Measurements from ENCODE around the gene CAPRIN1. TPM values are rescaled to one million over a fixed set of nuclear protein-coding genes. Genes with fewer than 3 reads are reported as not detected.
"Not testable (repeated sequence)": the region's sequence is repeated elsewhere in the genome, so short reads cannot be mapped to it uniquely, and the experiment has no call there.

CAPRIN1 gene
- total and polyA plus RNA-seq, 2 experiments from 2014 or later = 127 to 176 TPM

DNA sequence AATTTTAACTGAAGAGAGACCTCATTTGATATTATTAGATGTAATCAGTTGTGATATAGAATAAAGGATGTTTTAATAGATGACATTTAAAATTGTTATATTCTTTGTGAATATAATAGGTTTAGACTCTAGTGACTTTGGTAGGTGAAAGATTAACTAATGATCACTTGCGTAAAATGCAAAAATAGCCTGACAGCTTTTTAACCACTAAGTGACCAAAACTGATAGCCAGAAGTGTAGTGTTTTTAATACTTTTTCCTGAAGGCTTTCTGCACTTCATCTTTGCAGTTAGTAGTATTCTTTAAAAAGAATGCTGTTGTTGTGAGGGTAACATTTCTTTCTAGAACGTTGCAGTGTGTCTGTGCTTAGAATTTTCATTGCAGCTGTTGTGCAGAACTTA is 5.1 kb downstream of the CAPRIN1 start:
- Histone ChIP-seq H3K27me3 (replicated peaks; ENCODE audit: insufficient read depth) (no peaks in the 10 kb centered on the region), H3K4me1 (ENCODE audit: insufficient read depth) (peaks cover 33% of the 10 kb centered on the region), H3K27ac (no peak overlapping the region), H3K4me3 (peak overlapping the region; percentile 31), H3F3A (ENCODE audit: insufficient read depth) (peaks cover 27% of the 10 kb centered on the region; the same call in 1 of the 2 replicates), H3K9me3 (ENCODE audit: low read depth) (no peaks in the 10 kb centered on the region), H4K20me1 (ENCODE audit: insufficient read depth) (peaks cover 18% of the 10 kb centered on the region; the same call in 1 of the 2 replicates), H3K4me2 (ENCODE audit: unreplicated experiment) (peak overlapping the region; percentile 38), H3K79me2 (ENCODE audit: insufficient read depth) (peaks cover 95% of the 10 kb centered on the region), H2AFZ (no peak overlapping the region), H3K9me2 (ENCODE audit: insufficient read depth) (no peaks in the 10 kb centered on the region), H3K9ac (0 out of 2 replicates have a peak overlapping the region, but pooled peaks have one; percentile 7), H3K36me3 (ENCODE audit: low read depth) (peaks cover 30% of the 10 kb centered on the region)
- WGBS, 2 experiments (ENCODE audit: low coverage in 1 of 2, low lambda C conversion rate in 2 of 2, missing lambda C conversion rate in 2 of 2) = 47% methylated on average over 2 of the region's 2 CpGs
- TF ChIP-seq EZH2 (IDR thresholded peaks at IDR 0.05; ENCODE audit: insufficient read depth, poor library complexity, severe bottlenecking) = no peak
- TF ChIP-seq EZH2phosphoT487 (IDR thresholded peaks at IDR 0.05; ENCODE audit: insufficient read depth, low read depth) = no peak
- in situ Hi-C loops (cut with MboI) = no loop called here
- DNase-seq = no peak

DNA sequence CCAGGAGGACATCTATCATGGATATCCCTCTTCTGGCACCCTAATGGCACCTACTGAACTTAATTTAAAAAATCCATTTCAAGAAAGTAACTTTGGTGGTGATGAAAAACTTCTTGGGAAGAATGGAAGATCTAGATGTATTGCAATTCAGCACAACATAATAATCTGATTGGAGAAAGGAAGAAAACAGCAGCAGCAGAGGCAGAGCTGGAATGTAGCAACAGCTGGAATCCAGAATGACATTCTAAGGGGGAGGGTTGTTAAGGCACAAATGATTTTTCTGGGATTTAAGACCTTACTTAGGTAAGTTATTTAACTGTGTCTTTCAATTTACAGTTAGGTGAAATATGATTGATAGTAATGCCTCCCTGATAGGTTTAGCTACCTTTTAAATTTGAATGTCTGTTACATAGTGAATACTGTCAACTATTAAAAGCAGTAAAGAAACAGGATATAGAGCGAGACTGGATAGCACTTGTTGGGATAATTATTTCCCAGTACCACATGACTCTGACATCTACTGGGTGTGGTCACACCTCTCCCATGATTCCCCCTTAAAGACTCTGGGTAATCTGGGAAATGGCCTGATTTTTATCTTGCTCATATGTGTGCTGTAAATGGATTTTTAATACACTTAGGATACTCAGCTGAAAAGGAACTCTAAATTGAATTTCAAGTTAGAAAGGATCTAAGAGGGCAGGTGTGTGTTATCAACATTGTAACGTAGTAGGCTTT is 11.7 kb downstream of the CAPRIN1 start:
- H3K9me2 ChIP-seq (ENCODE audit: insufficient read depth) = no peaks in the 10 kb centered on the region
- H3K9ac ChIP-seq = no peak overlapping the region
- peak; percentile 24 for DNase-seq
- no peak overlapping the region for H3K4me3 ChIP-seq
- peaks cover 9% of the 10 kb centered on the region for H3K4me1 ChIP-seq (ENCODE audit: insufficient read depth)
- H3K27me3 ChIP-seq (replicated peaks; ENCODE audit: insufficient read depth) = no peaks in the 10 kb centered on the region
- H3K79me2 ChIP-seq (ENCODE audit: insufficient read depth) = peaks cover 100% of the 10 kb centered on the region
- WGBS, 2 experiments (ENCODE audit: low coverage in 1 of 2, low lambda C conversion rate in 2 of 2, missing lambda C conversion rate in 2 of 2) = 71 to 78% methylated on average over 2 of the region's 2 CpGs
- peaks cover 18% of the 10 kb centered on the region for H3K36me3 ChIP-seq (ENCODE audit: low read depth)
- H3K27ac ChIP-seq = peak overlapping the region; percentile 9; the same call in 1 of the 2 replicates
- no peak overlapping the region for H2AFZ ChIP-seq
- peaks cover 18% of the 10 kb centered on the region for H3F3A ChIP-seq (ENCODE audit: insufficient read depth)
- H4K20me1 ChIP-seq (ENCODE audit: insufficient read depth) = peaks cover 22% of the 10 kb centered on the region; the same call in 1 of the 2 replicates
- no peaks in the 10 kb centered on the region for H3K9me3 ChIP-seq (ENCODE audit: low read depth)
- TF ChIP-seq EZH2phosphoT487 (IDR thresholded peaks at IDR 0.05; ENCODE audit: insufficient read depth, low read depth) = no peak
- TF ChIP-seq EZH2 (IDR thresholded peaks at IDR 0.05; ENCODE audit: insufficient read depth, poor library complexity, severe bottlenecking) = no peak
- H3K4me2 ChIP-seq (ENCODE audit: unreplicated experiment) = no peak overlapping the region
- in situ Hi-C loops (cut with MboI) = no loop called here

DNA sequence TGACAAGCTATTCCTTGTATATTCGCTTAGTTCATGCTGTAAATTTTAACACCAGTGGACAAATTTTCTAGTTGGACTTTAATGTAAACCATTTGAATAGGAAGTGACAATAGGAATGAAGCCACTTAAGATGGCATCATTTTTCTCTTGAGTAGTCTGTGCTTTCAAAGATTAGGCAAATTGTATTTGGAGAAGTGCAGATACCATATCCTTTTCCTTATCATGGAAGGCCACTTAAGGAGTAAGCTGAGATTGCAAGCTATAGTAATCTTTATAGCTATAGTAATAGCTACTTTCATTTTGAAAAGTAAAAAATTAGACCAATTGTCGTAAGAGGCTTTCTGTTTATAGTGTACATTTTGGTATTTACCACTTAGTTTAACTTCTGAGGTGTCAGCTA is 12.8 kb downstream of the CAPRIN1 start:
- TF ChIP-seq EZH2phosphoT487 (IDR thresholded peaks at IDR 0.05; ENCODE audit: insufficient read depth, low read depth) = no peak
- no peak for TF ChIP-seq EZH2 (IDR thresholded peaks at IDR 0.05; ENCODE audit: insufficient read depth, poor library complexity, severe bottlenecking)
- Histone ChIP-seq H3K4me3 (no peak overlapping the region), H3K27me3 (replicated peaks; ENCODE audit: insufficient read depth) (no peaks in the 10 kb centered on the region), H2AFZ (no peak overlapping the region), H3K9me3 (ENCODE audit: low read depth) (no peaks in the 10 kb centered on the region), H3K9ac (no peak overlapping the region), H3K36me3 (ENCODE audit: low read depth) (peaks cover 18% of the 10 kb centered on the region), H3K27ac (no peak overlapping the region), H4K20me1 (ENCODE audit: insufficient read depth) (peaks cover 24% of the 10 kb centered on the region; the same call in 1 of the 2 replicates), H3K79me2 (ENCODE audit: insufficient read depth) (peaks cover 100% of the 10 kb centered on the region), H3K4me2 (ENCODE audit: unreplicated experiment) (no peak overlapping the region), H3F3A (ENCODE audit: insufficient read depth) (peaks cover 21% of the 10 kb centered on the region), H3K9me2 (ENCODE audit: insufficient read depth) (no peaks in the 10 kb centered on the region), H3K4me1 (ENCODE audit: insufficient read depth) (peaks cover 9% of the 10 kb centered on the region)
- no peak for DNase-seq
- WGBS, 2 experiments (ENCODE audit: low coverage in 1 of 2, low lambda C conversion rate in 2 of 2, missing lambda C conversion rate in 2 of 2) = 95 to 99% methylated on average over 2 of the region's 2 CpGs
- in situ Hi-C loops (cut with MboI) = no loop called here

DNA sequence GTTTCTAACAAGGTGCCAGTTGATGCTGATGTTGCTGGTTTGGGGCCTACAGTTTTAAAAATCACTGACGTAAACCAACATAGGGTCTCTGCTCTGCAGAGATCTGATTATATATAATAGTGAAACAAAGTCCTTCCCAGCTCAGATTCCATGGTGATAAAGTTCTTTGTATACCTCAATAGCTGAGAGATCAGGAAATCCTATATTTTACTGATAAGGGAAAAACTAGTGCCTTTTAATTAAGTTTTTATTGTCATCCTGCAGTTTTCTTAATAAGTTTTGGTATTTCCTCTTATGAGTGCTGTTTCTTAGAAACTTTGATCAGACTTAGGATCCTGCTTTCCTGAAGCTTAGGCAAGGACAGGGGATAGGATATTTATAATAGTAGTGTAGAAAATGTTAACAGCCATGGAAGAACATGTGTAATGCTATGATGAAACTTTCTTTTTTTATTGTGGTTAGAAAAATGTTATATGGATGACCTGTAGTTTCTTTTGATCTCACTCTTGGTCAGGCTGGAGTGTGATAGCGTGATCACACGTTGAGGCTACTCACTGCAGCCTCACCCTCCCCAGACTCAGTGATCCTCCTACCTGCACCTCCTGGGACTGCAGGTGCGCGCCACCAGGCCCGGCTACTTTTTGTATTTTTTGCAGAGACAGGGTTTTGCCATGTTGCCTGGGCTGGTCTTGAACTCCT is 14.1 kb downstream of the CAPRIN1 start:
- Histone ChIP-seq H4K20me1 (ENCODE audit: insufficient read depth) (peaks cover 32% of the 10 kb centered on the region; the same call in 1 of the 2 replicates), H3K36me3 (ENCODE audit: low read depth) (peaks cover 13% of the 10 kb centered on the region)

DNA sequence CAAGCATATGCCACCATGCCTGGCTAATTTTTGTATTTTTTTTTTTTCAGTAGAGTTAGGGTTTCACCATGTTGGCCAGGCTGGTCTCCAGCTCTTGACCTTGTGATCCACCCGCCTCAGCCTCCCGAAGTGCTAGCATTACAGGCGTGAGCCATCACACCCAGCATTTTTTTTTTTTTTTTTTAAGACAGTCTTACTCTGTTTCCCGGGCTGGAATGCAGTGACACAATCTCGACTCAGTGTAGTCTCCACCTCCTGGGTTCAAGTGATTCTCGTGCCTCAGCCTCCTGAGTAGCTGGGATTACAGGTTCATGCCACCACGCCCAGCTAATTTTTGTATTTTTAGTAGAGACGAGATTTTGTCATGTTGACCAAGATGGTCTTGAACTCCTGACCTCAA is 15.2 kb downstream of the CAPRIN1 start:
- Histone ChIP-seq H3K36me3 (ENCODE audit: low read depth) (peaks cover 12% of the 10 kb centered on the region), H3K79me2 (ENCODE audit: insufficient read depth) (peaks cover 100% of the 10 kb centered on the region), H3F3A (ENCODE audit: insufficient read depth) (peaks cover 26% of the 10 kb centered on the region), H4K20me1 (ENCODE audit: insufficient read depth) (peaks cover 38% of the 10 kb centered on the region; the same call in 1 of the 2 replicates)
- WGBS, 2 experiments (ENCODE audit: low coverage in 1 of 2, low lambda C conversion rate in 2 of 2, missing lambda C conversion rate in 2 of 2) = 60 to 66% methylated on average over 5 to 8 of the region's 8 CpGs
- DNase-seq; H3K27me3 ChIP-seq (replicated peaks; ENCODE audit: insufficient read depth); H3K9me2 ChIP-seq (ENCODE audit: insufficient read depth); H3K4me3 ChIP-seq; in situ Hi-C loops (cut with MboI); H2AFZ ChIP-seq; H3K9ac ChIP-seq; H3K4me1 ChIP-seq (ENCODE audit: insufficient read depth); H3K9me3 ChIP-seq (ENCODE audit: low read depth); H3K4me2 ChIP-seq (ENCODE audit: unreplicated experiment); H3K27ac ChIP-seq: not testable (repeated sequence)

More for the DNA sequence above, 14.1 kb downstream of the CAPRIN1 start:
- Histone ChIP-seq H3K27me3 (replicated peaks; ENCODE audit: insufficient read depth) (no peaks in the 10 kb centered on the region), H3K9me3 (ENCODE audit: low read depth) (no peaks in the 10 kb centered on the region), H3K4me3 (no peak overlapping the region), H3K4me1 (ENCODE audit: insufficient read depth) (peaks cover 9% of the 10 kb centered on the region), H3F3A (ENCODE audit: insufficient read depth) (peaks cover 21% of the 10 kb centered on the region), H3K9ac (no peak overlapping the region), H3K79me2 (ENCODE audit: insufficient read depth) (peaks cover 100% of the 10 kb centered on the region), H3K27ac (no peak overlapping the region), H2AFZ (no peak overlapping the region), H3K9me2 (ENCODE audit: insufficient read depth) (no peaks in the 10 kb centered on the region), H3K4me2 (ENCODE audit: unreplicated experiment) (no peak overlapping the region)
- in situ Hi-C loops (cut with MboI) = no loop called here
- no peak for TF ChIP-seq EZH2 (IDR thresholded peaks at IDR 0.05; ENCODE audit: insufficient read depth, poor library complexity, severe bottlenecking)
- whole genome bisulfite sequencing, 2 experiments (ENCODE audit: low coverage in 1 of 2, low lambda C conversion rate in 2 of 2, missing lambda C conversion rate in 2 of 2) = 94 to 97% methylated on average over 6 of the region's 6 CpGs
- DNase-seq = peak; percentile 45
